K562 (cell line): ENCODE measurements around the gene TMEM39B. TPM values are rescaled to one million over a fixed set of nuclear protein-coding genes. Genes with fewer than 3 reads are reported as not detected.
A peak's percentile ranks its signal among the peaks of the same experiment; 100 is the strongest.

ENCODE experiments used
- BRD4 ChIP-seq: fragments of 200-600 bp; sonication (generic); IDR thresholded peaks from 2 replicates; pipeline ENCODE4 v1.6.1; 2017; ENCODE audit warnings: inconsistent platforms
- DDX20 ChIP-seq: fragments of 450-650 bp; IDR thresholded peaks from 2 replicates; pipeline ENCODE4 v1.6.1; 2016; ENCODE audit warnings: missing genetic modification characterization, low read depth, mild to moderate bottlenecking, missing compliant biosample characterization, moderate library complexity
- DIDO1 ChIP-seq: fragments of 450-650 bp; IDR thresholded peaks from 2 replicates; pipeline ENCODE4 v1.6.1; 2016; ENCODE audit warnings: low read depth, missing biosample characterization, missing genetic modification characterization
- FOXJ3 ChIP-seq: sonication (generic); formaldehyde crosslinking; IDR thresholded peaks from 2 replicates; pipeline ENCODE4 v1.4.0; 2020; ENCODE audit warnings: mild to moderate bottlenecking, missing genetic modification reagents
- HDAC1 ChIP-seq, 2 experiments: fragments of 450-650 bp; IDR thresholded peaks; 2 replicates each; pipeline ENCODE4 v1.6.1; 2016 to 2017; ENCODE audit warnings: inconsistent platforms in 1 of 2, mild to moderate bottlenecking in 1 of 2, moderate library complexity in 1 of 2
- KHSRP ChIP-seq: fragments of 450-650 bp; IDR thresholded peaks from 2 replicates; pipeline ENCODE4 v1.6.1; 2017
- KLF1 ChIP-seq: fragments of 450-650 bp; IDR thresholded peaks from 2 replicates; pipeline ENCODE4 v1.6.1; 2016; ENCODE audit warnings: missing genetic modification characterization, missing compliant biosample characterization
- KLF13 ChIP-seq: fragments of 450-650 bp; IDR thresholded peaks from 2 replicates; pipeline ENCODE4 v1.6.1; 2016; ENCODE audit warnings: missing genetic modification characterization, low read depth, mild to moderate bottlenecking, missing compliant biosample characterization, moderate library complexity, borderline replicate concordance
- MAFF ChIP-seq: IDR thresholded peaks from 2 replicates; pipeline ENCODE4 v1.6.1; 2012; ENCODE audit warnings: low read length, improper control_type of control experiment
- MTA2 ChIP-seq: fragments of 450-650 bp; IDR thresholded peaks from 2 replicates; pipeline ENCODE4 v1.6.1; 2016; ENCODE audit warnings: low read depth
- NFE2L1 ChIP-seq: fragments of 450-650 bp; IDR thresholded peaks from 2 replicates; pipeline ENCODE4 v1.6.1; 2016; ENCODE audit warnings: missing genetic modification characterization, low read depth, mild to moderate bottlenecking, missing compliant biosample characterization, moderate library complexity, borderline replicate concordance
- RAD21 ChIP-seq, 2 experiments: fragments of 250-450 bp in 1 of 2; fragments of 450-650 bp in 1 of 2; sonication (Bioruptor Pico) in 1 of 2; formaldehyde crosslinking in 1 of 2; IDR thresholded peaks in 1 of 2; conservative IDR thresholded peaks in 1 of 2; 2 replicates each; pipeline versions ENCODE4 v1.4.0 to v1.8.0; 2020 to 2022; ENCODE audit warnings: mild to moderate bottlenecking in 2 of 2, moderate library complexity in 1 of 2
- SRF ChIP-seq, 2 experiments: fragments of 250-450, 450-650 bp in 1 of 2; sonication (Bioruptor Pico) in 1 of 2; sonication (generic) in 1 of 2; formaldehyde crosslinking; IDR thresholded peaks; 2 replicates each; pipeline versions ENCODE4 v1.5.0 to v1.5.1; 2020 to 2022; ENCODE audit warnings: mild to moderate bottlenecking in 1 of 2, missing genetic modification reagents in 1 of 2
- ZNF146 ChIP-seq: IDR thresholded peaks from one replicate; pipeline ENCODE4 v1.6.1; 2018; ENCODE audit warnings: missing compliant biosample characterization; ENCODE audit not compliant: unreplicated experiment
- ZNF431 ChIP-seq: sonication (generic); formaldehyde crosslinking; IDR thresholded peaks from 2 replicates; pipeline ENCODE4 v1.8.0; 2022; ENCODE audit warnings: mild to moderate bottlenecking, missing genetic modification reagents
- polyA plus RNA-seq, 8 experiments: library from polyadenylated mRNA; depleted of rRNA in 4 of 8; stranded (reverse) in 5 of 8; unstranded in 3 of 8; fragments of >200 nt; fragmentation: Nextera tagmentation in 2 of 8; fragmentation: Illumina TruSeq in 1 of 8; extraction: Ambion mirVana in 2 of 8; extraction: Trizol in 1 of 8; gene quantifications; 2 replicates each; pipeline versions ENCODE4 v1.2.1 to v1.2.3, GENCODE V29; 2011 to 2014; ENCODE audit warnings: inconsistent platforms in 1 of 8, missing spikeins in 1 of 8
- total RNA-seq, 7 experiments: library from RNA; depleted of rRNA in 6 of 7; stranded (reverse); fragments of >200 nt in 6 of 7; fragmentation: Illumina TruSeq in 2 of 7; extraction: Trizol in 2 of 7; gene quantifications; 2 replicates each; pipeline versions ENCODE4 v1.2.1 to v1.2.3, GENCODE V29; 2011 to 2021; ENCODE audit warnings: low replicate concordance in 1 of 7
- TF ChIP-seq, protein P1 (sequence below): sonication (generic); formaldehyde crosslinking; IDR thresholded peaks from 2 replicates; pipeline ENCODE4 v1.9.0; 2022; ENCODE audit warnings: mild to moderate bottlenecking, missing genetic modification reagents
- TF ChIP-seq, protein P2 (sequence below), 2 experiments: fragments of 450-650 bp in 1 of 2; sonication (generic) in 1 of 2; formaldehyde crosslinking; conservative IDR thresholded peaks; 2 replicates each; pipeline versions ENCODE4 v1.4.0 to v1.8.1; 2020 to 2022; ENCODE audit warnings: mild to moderate bottlenecking in 1 of 2, missing genetic modification reagents in 1 of 2
- TF ChIP-seq, protein P3 (sequence below): fragments of 250-450 bp; sonication (Bioruptor Pico); IDR thresholded peaks from 2 replicates; pipeline ENCODE4 v1.5.0; 2020; ENCODE audit warnings: mild to moderate bottlenecking
- TF ChIP-seq, protein P4 (sequence below), 2 experiments: IDR thresholded peaks in 1 of 2; conservative IDR thresholded peaks in 1 of 2; 2 replicates each; pipeline ENCODE4 v1.6.1; 2016; ENCODE audit warnings: low read depth in 2 of 2, mild to moderate bottlenecking in 1 of 2, missing compliant biosample characterization in 1 of 2, missing genetic modification characterization in 1 of 2, moderate library complexity in 1 of 2
- TF ChIP-seq, protein P5 (sequence below): fragments of 450-650 bp; IDR thresholded peaks from 2 replicates; pipeline ENCODE4 v1.7.0; 2016; ENCODE audit warnings: borderline replicate concordance

Gene TMEM39B
- total and polyA plus RNA-seq, 9 of the 15 experiments (the other 6 are each of a cell fraction or from before 2014, with no cell fraction given) = 0.92 to 28.5 (median 9.7) TPM

DNA sequence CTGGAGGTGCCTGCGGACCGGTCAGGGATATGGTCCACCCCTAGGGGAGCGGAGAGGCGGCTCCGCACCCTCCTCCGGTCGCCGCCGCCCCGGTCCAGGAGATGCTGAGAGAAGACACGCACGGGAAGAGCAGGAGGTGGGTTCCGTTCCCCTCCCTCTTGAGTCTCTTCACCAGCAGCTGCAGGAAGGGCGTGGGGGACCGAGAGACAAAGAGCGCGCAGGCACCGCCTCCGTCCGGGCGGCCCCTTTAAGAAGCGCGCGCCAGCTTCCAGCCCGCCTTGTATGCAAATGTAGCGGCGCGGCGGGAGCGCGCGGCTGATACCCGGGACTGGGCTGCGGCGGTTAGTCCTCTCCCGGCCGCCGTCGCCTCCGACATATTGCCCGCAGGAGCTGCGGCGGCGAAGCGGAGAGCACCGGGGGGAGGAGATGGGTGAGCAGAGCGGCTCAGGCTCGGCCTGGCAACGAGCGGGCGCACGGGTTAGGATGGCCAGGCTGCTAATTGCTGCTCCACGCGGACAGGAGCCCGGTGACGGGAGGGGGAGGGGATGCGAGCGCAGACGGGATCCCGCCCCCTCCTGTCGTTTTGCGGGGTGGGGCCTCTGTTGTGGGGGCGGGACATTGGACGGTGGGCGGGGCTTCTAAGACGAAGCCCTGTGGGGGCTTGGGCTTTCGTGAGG lies at the start of gene TMEM39B (continued):
- TF ChIP-seq, protein P1, sequence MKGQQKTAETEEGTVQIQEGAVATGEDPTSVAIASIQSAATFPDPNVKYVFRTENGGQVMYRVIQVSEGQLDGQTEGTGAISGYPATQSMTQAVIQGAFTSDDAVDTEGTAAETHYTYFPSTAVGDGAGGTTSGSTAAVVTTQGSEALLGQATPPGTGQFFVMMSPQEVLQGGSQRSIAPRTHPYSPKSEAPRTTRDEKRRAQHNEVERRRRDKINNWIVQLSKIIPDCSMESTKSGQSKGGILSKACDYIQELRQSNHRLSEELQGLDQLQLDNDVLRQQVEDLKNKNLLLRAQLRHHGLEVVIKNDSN (CRISPR knock-in tag) = no peak
- TF ChIP-seq RAD21 (CRISPR knock-in tag; conservative IDR thresholded peaks at IDR 0.05 in 1 of 2, IDR thresholded peaks at IDR 0.05 in 1 of 2) (no peak; a peak in 1 of 4 replicates), ZNF431 (CRISPR knock-in tag) (0 out of 2 replicates have a peak, but pooled peaks have one; percentile 38), SRF (CRISPR knock-in tag; IDR thresholded peaks at IDR 0.05) (no peak; a peak in 1 of 4 replicates), MAFF (no peak), BRD4 (no peak), KLF13 (tag) (no peak), ZNF146 (CRISPR knock-in tag) (no peak), KHSRP (no peak), MTA2 (no peak), DIDO1 (tag) (no peak; the same call in 1 of the 2 replicates), KLF1 (peak; percentile 69; the same call in 1 of the 2 replicates), DDX20 (tag) (no peak), FOXJ3 (no peak), HDAC1 (IDR thresholded peaks at IDR 0.05) (peak in 1 of 2 experiments; percentile 91; a peak in 2 of 4 replicates), NFE2L1 (tag) (no peak)
- TF ChIP-seq, protein P2, sequence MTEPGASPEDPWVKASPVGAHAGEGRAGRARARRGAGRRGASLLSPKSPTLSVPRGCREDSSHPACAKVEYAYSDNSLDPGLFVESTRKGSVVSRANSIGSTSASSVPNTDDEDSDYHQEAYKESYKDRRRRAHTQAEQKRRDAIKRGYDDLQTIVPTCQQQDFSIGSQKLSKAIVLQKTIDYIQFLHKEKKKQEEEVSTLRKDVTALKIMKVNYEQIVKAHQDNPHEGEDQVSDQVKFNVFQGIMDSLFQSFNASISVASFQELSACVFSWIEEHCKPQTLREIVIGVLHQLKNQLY (CRISPR knock-in tag; conservative IDR thresholded peaks at IDR 0.05) = no peak
- TF ChIP-seq, protein P3, sequence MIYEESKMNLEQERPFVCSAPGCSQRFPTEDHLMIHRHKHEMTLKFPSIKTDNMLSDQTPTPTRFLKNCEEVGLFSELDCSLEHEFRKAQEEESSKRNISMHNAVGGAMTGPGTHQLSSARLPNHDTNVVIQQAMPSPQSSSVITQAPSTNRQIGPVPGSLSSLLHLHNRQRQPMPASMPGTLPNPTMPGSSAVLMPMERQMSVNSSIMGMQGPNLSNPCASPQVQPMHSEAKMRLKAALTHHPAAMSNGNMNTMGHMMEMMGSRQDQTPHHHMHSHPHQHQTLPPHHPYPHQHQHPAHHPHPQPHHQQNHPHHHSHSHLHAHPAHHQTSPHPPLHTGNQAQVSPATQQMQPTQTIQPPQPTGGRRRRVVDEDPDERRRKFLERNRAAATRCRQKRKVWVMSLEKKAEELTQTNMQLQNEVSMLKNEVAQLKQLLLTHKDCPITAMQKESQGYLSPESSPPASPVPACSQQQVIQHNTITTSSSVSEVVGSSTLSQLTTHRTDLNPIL (CRISPR knock-in tag) = no peak
- TF ChIP-seq, protein P4, sequence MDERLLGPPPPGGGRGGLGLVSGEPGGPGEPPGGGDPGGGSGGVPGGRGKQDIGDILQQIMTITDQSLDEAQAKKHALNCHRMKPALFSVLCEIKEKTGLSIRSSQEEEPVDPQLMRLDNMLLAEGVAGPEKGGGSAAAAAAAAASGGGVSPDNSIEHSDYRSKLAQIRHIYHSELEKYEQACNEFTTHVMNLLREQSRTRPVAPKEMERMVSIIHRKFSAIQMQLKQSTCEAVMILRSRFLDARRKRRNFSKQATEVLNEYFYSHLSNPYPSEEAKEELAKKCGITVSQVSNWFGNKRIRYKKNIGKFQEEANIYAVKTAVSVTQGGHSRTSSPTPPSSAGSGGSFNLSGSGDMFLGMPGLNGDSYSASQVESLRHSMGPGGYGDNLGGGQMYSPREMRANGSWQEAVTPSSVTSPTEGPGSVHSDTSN (CRISPR knock-in tag; IDR thresholded peaks at IDR 0.05; ENCODE audit: low read depth) = no peak
- TF ChIP-seq, protein P4 (tag; conservative IDR thresholded peaks at IDR 0.05; ENCODE audit: low read depth) = no peak
- TF ChIP-seq, protein P5, sequence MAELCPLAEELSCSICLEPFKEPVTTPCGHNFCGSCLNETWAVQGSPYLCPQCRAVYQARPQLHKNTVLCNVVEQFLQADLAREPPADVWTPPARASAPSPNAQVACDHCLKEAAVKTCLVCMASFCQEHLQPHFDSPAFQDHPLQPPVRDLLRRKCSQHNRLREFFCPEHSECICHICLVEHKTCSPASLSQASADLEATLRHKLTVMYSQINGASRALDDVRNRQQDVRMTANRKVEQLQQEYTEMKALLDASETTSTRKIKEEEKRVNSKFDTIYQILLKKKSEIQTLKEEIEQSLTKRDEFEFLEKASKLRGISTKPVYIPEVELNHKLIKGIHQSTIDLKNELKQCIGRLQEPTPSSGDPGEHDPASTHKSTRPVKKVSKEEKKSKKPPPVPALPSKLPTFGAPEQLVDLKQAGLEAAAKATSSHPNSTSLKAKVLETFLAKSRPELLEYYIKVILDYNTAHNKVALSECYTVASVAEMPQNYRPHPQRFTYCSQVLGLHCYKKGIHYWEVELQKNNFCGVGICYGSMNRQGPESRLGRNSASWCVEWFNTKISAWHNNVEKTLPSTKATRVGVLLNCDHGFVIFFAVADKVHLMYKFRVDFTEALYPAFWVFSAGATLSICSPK = no peak
